EH (cell line): ENCODE data around the gene KANSL1.

ENCODE experiments used
- DNase-seq: peaks from one replicate; pipeline ENCODE4 v3.0.0-alpha.2; 2015; ENCODE audit warnings: low read depth

KANSL1 gene

GRCh38 chr17:46140645-46141197, 52.5 kb downstream of the KANSL1 start:
- DNase-seq = no peak

- no peak for DNase-seq
Measured at GRCh38 chr17:46139432-46140210, 53.6 kb downstream of the KANSL1 start.

- no peak for DNase-seq
Measured at GRCh38 chr17:46138473-46138872, 54.8 kb downstream of the KANSL1 start.

GRCh38 chr17:46136820-46137219, 56.4 kb downstream of the KANSL1 start:
- DNase-seq = peak; percentile 31

- DNase-seq = no peak
Measured at GRCh38 chr17:46135879-46136563, 57.2 kb downstream of the KANSL1 start.

- no peak for DNase-seq
Measured at GRCh38 chr17:46135126-46135812, 58.0 kb downstream of the KANSL1 start.

GRCh38 chr17:46129302-46129701, 63.9 kb downstream of the KANSL1 start:
- no peak for DNase-seq

- DNase-seq = no peak
Measured at GRCh38 chr17:46128453-46128852, 64.8 kb downstream of the KANSL1 start.

- DNase-seq = no peak
Measured at GRCh38 chr17:46127524-46127923, 65.7 kb downstream of the KANSL1 start.

- no peak for DNase-seq
Measured at GRCh38 chr17:46126840-46127239, 66.4 kb downstream of the KANSL1 start.

- DNase-seq = no peak
Measured at GRCh38 chr17:46125831-46126230, 67.4 kb downstream of the KANSL1 start.

- DNase-seq = no peak
Measured at GRCh38 chr17:46124695-46125592, 68.3 kb downstream of the KANSL1 start.

- no peak for DNase-seq
Measured at GRCh38 chr17:46123607-46124006, 69.6 kb downstream of the KANSL1 start.

- no peak for DNase-seq
Measured at GRCh38 chr17:46122486-46122871, 70.8 kb downstream of the KANSL1 start.

- no peak for DNase-seq
Measured at GRCh38 chr17:46121841-46122485, 71.3 kb downstream of the KANSL1 start.

GRCh38 chr17:46121165-46121764, 72.0 kb downstream of the KANSL1 start:
- no peak for DNase-seq

- no peak for DNase-seq
Measured at GRCh38 chr17:46120537-46120936, 72.7 kb downstream of the KANSL1 start.

- no peak for DNase-seq
Measured at GRCh38 chr17:46120078-46120477, 73.2 kb downstream of the KANSL1 start.

- DNase-seq = no peak
Measured at GRCh38 chr17:46118964-46119363, 74.3 kb downstream of the KANSL1 start.

GRCh38 chr17:46117850-46118696, 75.2 kb downstream of the KANSL1 start:
- no peak for DNase-seq
